HG03558 (cell line): ENCODE data around the gene SIK3.
A peak's percentile ranks its signal among the peaks of the same experiment; 100 is the strongest.
"Not testable (repeated sequence)": the region's sequence is repeated elsewhere in the genome, so short reads cannot be mapped to it uniquely, and the experiment has no call there.

Source experiments
- ATAC-seq: cut with Tn5 transposase; IDR thresholded peaks from one replicate; pipeline ENCODE4 v1.9.1; 2021; ENCODE audit warnings: moderate number of reproducible peaks; ENCODE audit not compliant: unreplicated experiment; ENCODE audit errors: extremely low read depth

SIK3 gene

GRCh38 chr11:117098269-117099232 is at the start of gene SIK3:
SIK3 (minus strand) TSS chr11:117098428; CDS start chr11:117098415, 13 bp downstream.
- ATAC-seq: peak; percentile 43

- no peak for ATAC-seq
Measured at GRCh38 chr11:117146521-117146920, 48.3 kb upstream of the SIK3 start.

GRCh38 chr11:117145393-117145761 is 47.1 kb upstream of the SIK3 start:
- no peak for ATAC-seq

GRCh38 chr11:117144477-117145392 is 46.5 kb upstream of the SIK3 start:
- no peak for ATAC-seq

- ATAC-seq: peak; percentile 81
Measured at GRCh38 chr11:117143871-117144476, 45.7 kb upstream of the SIK3 start, which contains the start of gene PAFAH1B2. PAFAH1B2 (plus strand) TSS chr11:117144287; CDS start chr11:117152448, 8,161 bp downstream.

GRCh38 chr11:117143390-117143789 is 45.2 kb upstream of the SIK3 start:
- ATAC-seq: no peak

GRCh38 chr11:117137223-117138086 is 39.2 kb upstream of the SIK3 start:
- ATAC-seq: not testable (repeated sequence)

- ATAC-seq: not testable (repeated sequence)
Measured at GRCh38 chr11:117134979-117135378, 36.8 kb upstream of the SIK3 start.

- no peak for ATAC-seq
Measured at GRCh38 chr11:117134431-117134830, 36.2 kb upstream of the SIK3 start.

GRCh38 chr11:117130879-117131278 is 32.7 kb upstream of the SIK3 start:
- no peak for ATAC-seq

- ATAC-seq: not testable (repeated sequence)
Measured at GRCh38 chr11:117130396-117130795, 32.2 kb upstream of the SIK3 start.

GRCh38 chr11:117128289-117128688 is 30.1 kb upstream of the SIK3 start:
- ATAC-seq: no peak

GRCh38 chr11:117127171-117127901 is 29.1 kb upstream of the SIK3 start:
- ATAC-seq: no peak

GRCh38 chr11:117126223-117126965 is 28.2 kb upstream of the SIK3 start:
- no peak for ATAC-seq

- ATAC-seq: no peak
Measured at GRCh38 chr11:117122556-117122955, 24.3 kb upstream of the SIK3 start.

GRCh38 chr11:117121176-117121575 is 22.9 kb upstream of the SIK3 start:
- no peak for ATAC-seq

GRCh38 chr11:117117681-117118080 is 19.5 kb upstream of the SIK3 start:
- no peak for ATAC-seq

- ATAC-seq: not testable (repeated sequence)
Measured at GRCh38 chr11:117112939-117113338, 14.7 kb upstream of the SIK3 start.
